H9 (cell line): ENCODE measurements around the gene CTCFL. TPM values are rescaled to one million over a fixed set of nuclear protein-coding genes. Genes with fewer than 3 reads are reported as not detected.

ENCODE experiments used
- DNase-seq: peaks from one replicate; pipeline ENCODE4 v3.0.0-alpha.2; 2017
- H2AFZ ChIP-seq: one replicate; pipeline ENCODE4 v1.6.1; 2013; ENCODE audit warnings: mild to moderate bottlenecking, low read length, control low read depth, moderate library complexity
- H2AK5ac ChIP-seq: 2 replicates; pipeline ENCODE4 v1.6.1; 2013; ENCODE audit warnings: low read length, control low read depth, mixed read lengths; ENCODE audit not compliant: insufficient read length
- H2BK120ac ChIP-seq: one replicate; pipeline ENCODE4 v1.6.1; 2013; ENCODE audit warnings: low read depth, mild to moderate bottlenecking, low read length, control low read depth, inconsistent platforms; ENCODE audit not compliant: poor library complexity, severe bottlenecking
- H2BK12ac ChIP-seq: 2 replicates; pipeline ENCODE4 v1.6.1; 2013; ENCODE audit warnings: low read length, control low read depth, mixed read lengths, low read depth; ENCODE audit not compliant: insufficient read length
- H2BK15ac ChIP-seq: 2 replicates; pipeline ENCODE4 v1.6.1; 2013; ENCODE audit warnings: low read depth, low read length, control low read depth
- H2BK20ac ChIP-seq: one replicate; pipeline ENCODE4 v1.6.1; 2013; ENCODE audit warnings: low read depth, mild to moderate bottlenecking, low read length, control low read depth, inconsistent platforms; ENCODE audit not compliant: poor library complexity, severe bottlenecking
- H2BK5ac ChIP-seq: 2 replicates; pipeline ENCODE4 v1.6.1; 2013; ENCODE audit warnings: low read length, control low read depth, mixed read lengths; ENCODE audit not compliant: insufficient read length
- H3K14ac ChIP-seq: 2 replicates; pipeline ENCODE4 v1.6.1; 2013; ENCODE audit warnings: low read length, control low read depth; ENCODE audit not compliant: insufficient read depth
- H3K18ac ChIP-seq: 2 replicates; pipeline ENCODE4 v1.6.1; 2013; ENCODE audit warnings: low read depth, mild to moderate bottlenecking, mixed read lengths, low read length, control low read depth; ENCODE audit not compliant: insufficient read length
- H3K23ac ChIP-seq: 2 replicates; pipeline ENCODE4 v1.6.1; 2013; ENCODE audit warnings: low read length, control low read depth, mixed read lengths, low read depth; ENCODE audit not compliant: insufficient read length
- H3K23me2 ChIP-seq: 2 replicates; pipeline ENCODE4 v1.6.1; 2013; ENCODE audit warnings: low read depth, mild to moderate bottlenecking, mixed read lengths, low read length, control low read depth; ENCODE audit not compliant: insufficient read length, poor library complexity, severe bottlenecking
- H3K27ac ChIP-seq: 2 replicates; pipeline ENCODE4 v1.5.1; 2013; ENCODE audit warnings: low read length, control low read depth, mixed read lengths, low read depth; ENCODE audit not compliant: insufficient read length
- H3K27me3 ChIP-seq: 2 replicates; pipeline ENCODE4 v1.6.1; 2013; ENCODE audit warnings: low read length, control low read depth, inconsistent platforms; ENCODE audit not compliant: insufficient read depth
- H3K4ac ChIP-seq: 2 replicates; pipeline ENCODE4 v1.6.1; 2013; ENCODE audit warnings: low read depth, mild to moderate bottlenecking, control low read depth, inconsistent platforms, low read length, moderate library complexity
- H3K4me1 ChIP-seq: 2 replicates; pipeline ENCODE4 v1.6.1; 2013; ENCODE audit warnings: low read length, control low read depth, inconsistent platforms; ENCODE audit not compliant: insufficient read depth
- H3K4me2 ChIP-seq: 2 replicates; pipeline ENCODE4 v1.6.1; 2013; ENCODE audit warnings: low read length, control low read depth, mixed read lengths; ENCODE audit not compliant: insufficient read length, insufficient read depth
- H3K56ac ChIP-seq: 2 replicates; pipeline ENCODE4 v1.6.1; 2013; ENCODE audit warnings: low read depth, mild to moderate bottlenecking, mixed read lengths, low read length, control low read depth; ENCODE audit not compliant: insufficient read length
- H3K79me1 ChIP-seq: 2 replicates; pipeline ENCODE4 v1.6.1; 2013; ENCODE audit warnings: low read depth, mild to moderate bottlenecking, moderate library complexity, low read length, control low read depth, inconsistent platforms; ENCODE audit not compliant: insufficient read depth, poor library complexity, severe bottlenecking
- H3K79me2 ChIP-seq: 2 replicates; pipeline ENCODE4 v1.6.1; 2013; ENCODE audit warnings: low read length, control low read depth, inconsistent platforms; ENCODE audit not compliant: insufficient read depth
- H3K9ac ChIP-seq: 2 replicates; pipeline ENCODE4 v1.6.1; 2013; ENCODE audit warnings: low read length, control low read depth, mixed read lengths; ENCODE audit not compliant: insufficient read length; ENCODE audit errors: extremely low read depth
- H3K9me3 ChIP-seq: one replicate; pipeline ENCODE4 v1.6.1; 2013; ENCODE audit warnings: low read depth, low read length, inconsistent platforms; ENCODE audit not compliant: control insufficient read depth
- H3T11ph ChIP-seq: one replicate; pipeline ENCODE4 v1.6.1; 2013; ENCODE audit warnings: mild to moderate bottlenecking, low read length, control low read depth, inconsistent platforms
- H4K20me1 ChIP-seq: one replicate; pipeline ENCODE4 v1.6.1; 2013; ENCODE audit not compliant: control insufficient read depth, insufficient read length, insufficient read depth
- H4K5ac ChIP-seq: 2 replicates; pipeline ENCODE4 v1.6.1; 2013; ENCODE audit warnings: low read depth, mild to moderate bottlenecking, mixed read lengths, low read length, control low read depth; ENCODE audit not compliant: insufficient read length
- H4K8ac ChIP-seq: replicated peaks from 2 replicates; pipeline ENCODE4 v1.6.1; 2013; ENCODE audit warnings: low read length, control low read depth, mixed read lengths, low read depth; ENCODE audit not compliant: insufficient read length
- H4K91ac ChIP-seq: 2 replicates; pipeline ENCODE4 v1.6.1; 2013; ENCODE audit warnings: low read depth, mild to moderate bottlenecking, moderate library complexity, mixed read lengths, low read length, control low read depth; ENCODE audit not compliant: insufficient read length
- H3K27ac Mint-ChIP-seq, 3 experiments: 2 replicates in 2 of 3; 3 replicates in 1 of 3; pipeline ENCODE4 v1.8.0; 2020 to 2021; ENCODE audit warnings: mixed read lengths in 3 of 3, mild to moderate bottlenecking in 1 of 3, moderate library complexity in 1 of 3
- H3K27me3 Mint-ChIP-seq: 2 replicates; pipeline ENCODE4 v1.8.0; 2021; ENCODE audit warnings: low read depth, mild to moderate bottlenecking, moderate library complexity, mixed read lengths
- H3K36me3 Mint-ChIP-seq, 3 experiments: 2 replicates in 2 of 3; 3 replicates in 1 of 3; pipeline ENCODE4 v1.8.0; 2020 to 2021; ENCODE audit warnings: low read depth in 3 of 3, mixed read lengths in 3 of 3; ENCODE audit not compliant: insufficient read depth in 1 of 3
- H3K4me1 Mint-ChIP-seq, 2 experiments: 2 replicates each; pipeline ENCODE4 v1.8.0; 2020; ENCODE audit warnings: mixed read lengths in 2 of 2
- H3K4me3 Mint-ChIP-seq, 2 experiments: 2 replicates in 1 of 2; 3 replicates in 1 of 2; pipeline ENCODE4 v1.8.0; 2020 to 2021; ENCODE audit warnings: mild to moderate bottlenecking in 2 of 2, mixed read lengths in 2 of 2, moderate library complexity in 1 of 2
- H3K9me3 Mint-ChIP-seq, 2 experiments: 2 replicates in 1 of 2; 3 replicates in 1 of 2; pipeline ENCODE4 v1.8.0; 2020; ENCODE audit warnings: mild to moderate bottlenecking in 2 of 2, mixed read lengths in 2 of 2, moderate library complexity in 1 of 2
- WGBS: extraction: QIAGEN DNeasy Blood & Tissue Kit; methylation state at CpG from one replicate; pipeline ENCODE4 v1.1.7; 2013; ENCODE audit warnings: missing lambda C conversion rate, low lambda C conversion rate, mixed read lengths; ENCODE audit not compliant: insufficient read length; ENCODE audit errors: extremely low coverage; 5-methylcytosine and 5-hydroxymethylcytosine counted together
- total RNA-seq: library from RNA; stranded (reverse); gene quantifications from 2 replicates; pipeline ENCODE4 v1.2.1, GENCODE V29; 2021
- TF ChIP-seq, protein P1 (sequence below): fragments of 200-600 bp; sonication (generic); conservative IDR thresholded peaks from 3 replicates; pipeline ENCODE4 v1.8.0; 2021; ENCODE audit warnings: antibody characterized with exemption, mild to moderate bottlenecking

The CTCFL gene
- total RNA-seq, 1 experiment from 2014 or later: 0.90 TPM

DNA sequence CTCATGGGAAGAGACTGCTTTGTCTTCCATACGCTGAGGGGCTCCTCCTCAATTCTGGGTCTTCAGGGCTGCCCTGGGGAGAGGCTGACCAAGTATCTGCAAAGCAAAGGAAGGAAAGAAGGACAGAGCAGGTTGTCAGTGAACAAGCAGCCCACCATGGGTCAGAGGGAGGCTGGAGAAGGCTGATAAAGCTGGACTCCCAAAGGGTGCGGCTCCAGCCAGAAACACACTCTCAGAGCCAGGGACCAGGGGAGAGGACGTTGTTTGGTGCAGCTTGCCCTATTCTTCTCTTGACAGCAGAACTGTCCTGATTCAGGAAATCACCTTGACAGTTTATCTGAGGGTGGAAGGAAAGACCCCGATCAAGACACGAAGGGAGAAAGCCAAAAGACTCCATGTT is 10.4 kb upstream of the CTCFL start:
- H3K9me3 Mint-ChIP-seq: peaks cover 42 to 50% of the 10 kb centered on the region in 2 experiments

More for the DNA sequence above, 10.4 kb upstream of the CTCFL start:
- Histone ChIP-seq H2BK20ac (no peak overlapping the region), H4K20me1 (no peaks in the 10 kb centered on the region), H3K9ac (no peak overlapping the region), H4K8ac (no peak overlapping the region), H2AK5ac (no peak overlapping the region), H2BK120ac (no peak overlapping the region), H3K79me1 (no peaks in the 10 kb centered on the region), H2BK12ac (no peak overlapping the region), H3K23me2 (no peaks in the 10 kb centered on the region), H2BK15ac (no peak overlapping the region), H3K56ac (no peak overlapping the region), H3K4ac (no peak overlapping the region), H3K23ac (no peak overlapping the region), H2AFZ (no peak overlapping the region), H2BK5ac (no peak overlapping the region), H3T11ph (no peak overlapping the region), H3K18ac (no peak overlapping the region), H3K79me2 (no peaks in the 10 kb centered on the region), H3K27ac (no peak overlapping the region), H3K14ac (no peak overlapping the region), H4K91ac (no peak overlapping the region), H3K4me2 (no peak overlapping the region), H4K5ac (no peak overlapping the region), H3K9me3 (peaks cover 12% of the 10 kb centered on the region), H3K27me3 (no peaks in the 10 kb centered on the region), H3K4me1 (no peaks in the 10 kb centered on the region)
- H3K27me3 Mint-ChIP-seq: peaks cover 50% of the 10 kb centered on the region
- H3K27ac Mint-ChIP-seq: no peak overlapping the region
- TF ChIP-seq, protein P1, sequence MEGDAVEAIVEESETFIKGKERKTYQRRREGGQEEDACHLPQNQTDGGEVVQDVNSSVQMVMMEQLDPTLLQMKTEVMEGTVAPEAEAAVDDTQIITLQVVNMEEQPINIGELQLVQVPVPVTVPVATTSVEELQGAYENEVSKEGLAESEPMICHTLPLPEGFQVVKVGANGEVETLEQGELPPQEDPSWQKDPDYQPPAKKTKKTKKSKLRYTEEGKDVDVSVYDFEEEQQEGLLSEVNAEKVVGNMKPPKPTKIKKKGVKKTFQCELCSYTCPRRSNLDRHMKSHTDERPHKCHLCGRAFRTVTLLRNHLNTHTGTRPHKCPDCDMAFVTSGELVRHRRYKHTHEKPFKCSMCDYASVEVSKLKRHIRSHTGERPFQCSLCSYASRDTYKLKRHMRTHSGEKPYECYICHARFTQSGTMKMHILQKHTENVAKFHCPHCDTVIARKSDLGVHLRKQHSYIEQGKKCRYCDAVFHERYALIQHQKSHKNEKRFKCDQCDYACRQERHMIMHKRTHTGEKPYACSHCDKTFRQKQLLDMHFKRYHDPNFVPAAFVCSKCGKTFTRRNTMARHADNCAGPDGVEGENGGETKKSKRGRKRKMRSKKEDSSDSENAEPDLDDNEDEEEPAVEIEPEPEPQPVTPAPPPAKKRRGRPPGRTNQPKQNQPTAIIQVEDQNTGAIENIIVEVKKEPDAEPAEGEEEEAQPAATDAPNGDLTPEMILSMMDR: no peak
- H3K36me3 Mint-ChIP-seq: peaks cover 14 to 29% (median 14%) of the 10 kb centered on the region in 3 experiments
- DNase-seq: no peak
- H3K4me3 Mint-ChIP-seq: no peak overlapping the region
- WGBS: no CpG with 5 or more reads among the region's 5 CpGs
- H3K4me1 Mint-ChIP-seq: no peaks in the 10 kb centered on the region
